Breast epithelium (tissue), 4 donors: Measurements from ENCODE around the gene CRNKL1. TPM values are rescaled to one million over a fixed set of nuclear protein-coding genes. Genes with fewer than 3 reads are reported as not detected.

ENCODE experiments used
- DNase-seq, 2 donors: peaks; one replicate each; pipeline ENCODE4 v3.0.0-alpha.2; 2019; ENCODE audit warnings: low spot score in 2 of 2
- H3K27ac ChIP-seq, 2 donors: fragments of 200-600 bp; sonication (generic) in 1 of 2; one replicate each; pipeline ENCODE4 v1.5.1; 2016 to 2019; ENCODE audit warnings: mild to moderate bottlenecking in 1 of 2
- H3K27me3 ChIP-seq, 2 donors: fragments of 200-600 bp; sonication (generic) in 1 of 2; one replicate each; pipeline versions ENCODE4 v1.5.1 to v1.6.0; 2017 to 2019; ENCODE audit warnings: control low read depth in 1 of 2, mild to moderate bottlenecking in 1 of 2
- H3K36me3 ChIP-seq: fragments of 200-600 bp; one replicate; pipeline ENCODE4 v1.5.1; 2019
- H3K4me1 ChIP-seq, 2 donors: fragments of 200-600 bp; sonication (generic); one replicate each; pipeline ENCODE4 v1.5.1; 2016 to 2019; ENCODE audit warnings: control low read depth in 1 of 2
- H3K4me3 ChIP-seq, 3 donors: fragments of 200-600 bp; sonication (generic); 1 replicate in 2 of 3; 2 replicates in 1 of 3; pipeline ENCODE4 v1.5.1; 2016 to 2019; ENCODE audit warnings: mild to moderate bottlenecking in 3 of 3, moderate library complexity in 2 of 3
- H3K9me3 ChIP-seq, 2 donors: fragments of 200-600 bp; sonication (generic) in 1 of 2; one replicate each; pipeline ENCODE4 v1.5.1; 2016 to 2019; ENCODE audit warnings: control low read depth in 1 of 2
- CTCF ChIP-seq, 3 donors: fragments of 450-650 bp; IDR thresholded peaks; one replicate each; pipeline ENCODE4 v1.5.1; 2016 to 2017; ENCODE audit warnings: antibody characterized with exemption in 3 of 3, mild to moderate bottlenecking in 3 of 3, moderate library complexity in 3 of 3
- POLR2A ChIP-seq: fragments of 450-650 bp; IDR thresholded peaks from one replicate; pipeline ENCODE4 v1.6.1; 2016; ENCODE audit warnings: antibody characterized with exemption, mild to moderate bottlenecking, moderate library complexity
- POLR2AphosphoS5 ChIP-seq, 3 donors: sonication (generic); formaldehyde crosslinking; IDR thresholded peaks; one replicate each; pipeline ENCODE4 v1.6.1; 2017; ENCODE audit warnings: antibody characterized with exemption in 3 of 3
- intact Hi-C: fragments of 100-400 bp; cut with DNase I; formaldehyde crosslinking; loops from one replicate; pipeline ENCODE4 v1.15.1; 2023; ENCODE audit warnings: low total_unique reads
- total RNA-seq, 3 donors: library from RNA; depleted of rRNA; stranded (reverse); fragments of >200 nt; gene quantifications; one replicate each; pipeline ENCODE4 v1.1.0, GENCODE V29; 2016

Gene CRNKL1
- total RNA-seq, 3 donors from 2014 or later = 18.9 to 41.6 (median 24.6) TPM

GRCh38 chr20:20002101-20002998, 49.9 kb downstream of the CRNKL1 start:
- no peak for DNase-seq
- TF ChIP-seq POLR2A (no peak), POLR2AphosphoS5 (IDR thresholded peaks at IDR 0.05) (no peak), CTCF (IDR thresholded peaks at IDR 0.05) (no peak)

GRCh38 chr20:20000211-20000968, 51.9 kb downstream of the CRNKL1 start:
- Histone ChIP-seq H3K36me3 (peaks cover 5% of the 10 kb centered on the region), H3K4me3 (no peak overlapping the region), H3K9me3 (no peaks in the 10 kb centered on the region), H3K4me1 (peaks cover 0 to 14% of the 10 kb centered on the region in 2 donors), H3K27me3 (no peaks in the 10 kb centered on the region), H3K27ac (peak overlapping the region; percentile 17 to 34)
- no peak for DNase-seq
- intact Hi-C loops = loop anchor here (10.0 kb wide), 1 partner anchor 106 kb away; no protein-coding TSS in a partner anchor
- TF ChIP-seq POLR2AphosphoS5 (IDR thresholded peaks at IDR 0.05) (no peak), CTCF (IDR thresholded peaks at IDR 0.05) (no peak), POLR2A (no peak)

More at GRCh38 chr20:20002101-20002998, 49.9 kb downstream of the CRNKL1 start:
- peak overlapping the region; percentile 83 to 87 for H3K27ac ChIP-seq
- peaks cover 0 to 1% of the 10 kb centered on the region in 2 donors for H3K4me1 ChIP-seq
- intact Hi-C loops = loop anchor here (10.0 kb wide), 1 partner anchor 108 kb away; no protein-coding TSS in a partner anchor
- H3K4me3 ChIP-seq = peak overlapping the region in 1 of 3 donors; percentile 45
- H3K27me3 ChIP-seq = no peaks in the 10 kb centered on the region
- H3K9me3 ChIP-seq = no peaks in the 10 kb centered on the region
- H3K36me3 ChIP-seq = peaks cover 5% of the 10 kb centered on the region

DNA sequence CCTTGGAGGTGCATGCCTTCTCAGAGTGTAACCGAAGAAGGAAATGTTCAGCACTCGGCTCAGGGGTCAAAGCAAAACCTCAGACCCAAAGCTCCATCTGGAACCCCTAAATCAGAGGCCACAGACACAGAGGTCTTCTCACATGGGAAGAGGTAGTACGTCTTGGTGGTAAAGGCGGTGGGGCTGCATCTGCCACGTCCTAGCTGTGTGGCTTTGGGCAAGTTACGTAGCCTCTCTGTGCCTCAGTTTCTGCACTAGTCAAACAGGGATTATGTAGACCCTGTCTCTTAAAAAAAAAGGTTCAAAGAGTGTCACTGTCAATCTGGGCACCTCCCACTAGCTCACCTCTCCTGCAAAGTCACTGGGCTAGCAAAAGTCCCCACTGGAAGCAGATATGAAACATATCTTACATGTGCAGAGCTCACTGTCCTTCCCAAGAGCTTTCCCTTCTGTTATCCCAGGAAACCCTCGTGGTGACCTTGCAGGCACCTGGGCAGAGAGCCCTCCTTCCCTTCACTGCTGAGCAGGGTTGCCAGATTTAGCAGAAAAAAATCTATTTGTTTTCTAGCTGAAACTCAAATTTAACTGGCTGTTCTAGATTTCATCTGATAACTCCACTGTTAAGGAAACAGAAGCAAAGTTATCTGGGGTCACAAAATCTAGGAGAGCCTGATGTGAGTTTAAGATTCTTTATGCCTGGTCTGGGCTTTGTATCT, 53.1 kb downstream of the CRNKL1 start:
- no peaks in the 10 kb centered on the region for H3K9me3 ChIP-seq
- H3K4me1 ChIP-seq = peaks cover 3 to 24% of the 10 kb centered on the region in 2 donors
- TF ChIP-seq POLR2AphosphoS5 (IDR thresholded peaks at IDR 0.05) (no peak), CTCF (IDR thresholded peaks at IDR 0.05) (no peak), POLR2A (no peak)
- H3K27ac ChIP-seq = peak overlapping the region; percentile 6 to 34
- H3K36me3 ChIP-seq = peaks cover 5% of the 10 kb centered on the region
- intact Hi-C loops = loop anchor here (10.0 kb wide), 1 partner anchor 304 kb away; no protein-coding TSS in a partner anchor
- H3K27me3 ChIP-seq = no peaks in the 10 kb centered on the region
- DNase-seq = no peak
- H3K4me3 ChIP-seq = no peak overlapping the region

DNA sequence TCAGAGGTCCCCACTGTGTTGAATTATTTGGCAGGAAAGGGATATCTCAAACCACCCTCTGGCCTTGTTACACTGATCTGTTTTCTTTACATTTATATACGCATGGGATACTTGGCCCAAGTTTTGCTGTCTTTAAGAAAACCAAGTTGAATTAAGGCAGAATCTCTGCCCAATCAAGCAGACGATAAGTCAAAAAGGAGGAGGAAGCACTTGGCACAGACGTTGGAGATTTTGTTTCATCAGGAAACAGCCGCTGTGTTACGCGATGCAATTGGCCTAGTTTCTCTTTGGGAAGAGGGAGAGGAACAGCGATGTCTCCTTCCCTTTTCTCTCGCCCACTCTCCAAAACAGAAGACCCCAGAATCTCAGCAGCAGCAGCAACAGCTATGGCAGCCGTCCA, 55.3 kb downstream of the CRNKL1 start:
- TF ChIP-seq POLR2A = no peak
- TF ChIP-seq CTCF (IDR thresholded peaks at IDR 0.05) = no peak
- no peak for TF ChIP-seq POLR2AphosphoS5 (IDR thresholded peaks at IDR 0.05)
- Histone ChIP-seq H3K27ac (peak overlapping the region; percentile 70 to 84), H3K9me3 (no peaks in the 10 kb centered on the region), H3K27me3 (no peaks in the 10 kb centered on the region), H3K36me3 (peaks cover 5% of the 10 kb centered on the region), H3K4me3 (peak overlapping the region in 1 of 3 donors; percentile 37), H3K4me1 (peaks cover 5 to 39% of the 10 kb centered on the region in 2 donors)
- intact Hi-C loops = loop anchor here (10.0 kb wide), 1 partner anchor 302 kb away; no protein-coding TSS in a partner anchor
- DNase-seq = no peak
